GM12878 (cell line): ENCODE measurements around the gene NANOG.
"Not testable (repeated sequence)": the region's sequence is repeated elsewhere in the genome, so short reads cannot be mapped to it uniquely, and the experiment has no call there.

Experiments used
- CHD1 ChIP-seq: IDR thresholded peaks from 2 replicates; pipeline ENCODE4 v1.6.1; 2012; ENCODE audit warnings: low read depth, low read length, improper control_type of control experiment
- CREM ChIP-seq: IDR thresholded peaks from 2 replicates; pipeline ENCODE4 v1.6.1; 2014; ENCODE audit warnings: antibody characterized with exemption, low read depth
- CTCF ChIP-seq, 3 experiments: IDR thresholded peaks in 2 of 3; conservative IDR thresholded peaks in 1 of 3; 2 replicates each; pipeline ENCODE4 v1.5.1; 2011; ENCODE audit warnings: low read depth in 3 of 3, low read length in 3 of 3, mild to moderate bottlenecking in 3 of 3, control low read depth in 2 of 3, moderate library complexity in 2 of 3, inconsistent platforms in 1 of 3, mixed read lengths in 1 of 3; ENCODE audit not compliant: control insufficient read depth in 2 of 3, insufficient read depth in 1 of 3; ENCODE audit errors: extremely low read depth in 1 of 3
- FOXM1 ChIP-seq: IDR thresholded peaks from 2 replicates; pipeline ENCODE4 v1.6.1; 2012; ENCODE audit warnings: low read depth, mild to moderate bottlenecking, inconsistent platforms, low read length, moderate library complexity
- GABPA ChIP-seq: IDR thresholded peaks from 2 replicates; pipeline ENCODE4 v1.6.1; 2014; ENCODE audit warnings: antibody characterized with exemption, low read depth, mild to moderate bottlenecking, inconsistent platforms
- MYC ChIP-seq: IDR thresholded peaks from 2 replicates; pipeline ENCODE4 v1.6.1; 2011; ENCODE audit warnings: mild to moderate bottlenecking, low read length, moderate library complexity, inconsistent platforms; ENCODE audit not compliant: insufficient read depth, insufficient replicate concordance, insufficient read length, severe bottlenecking
- POLR2AphosphoS2 ChIP-seq: IDR thresholded peaks from 2 replicates; pipeline ENCODE4 v1.6.1; 2011; ENCODE audit warnings: low read depth, mild to moderate bottlenecking, low read length, improper control_type of control experiment, moderate library complexity
- STAT3 ChIP-seq: IDR thresholded peaks from 2 replicates; pipeline ENCODE4 v1.6.1; 2011; ENCODE audit warnings: low read depth, low read length, improper control_type of control experiment
- TAF1 ChIP-seq: IDR thresholded peaks from 2 replicates; pipeline ENCODE4 v1.6.1; 2011; ENCODE audit warnings: mild to moderate bottlenecking, low read depth, low read length, borderline replicate concordance
- TCF12 ChIP-seq: IDR thresholded peaks from 2 replicates; pipeline ENCODE4 v1.6.1; 2011; ENCODE audit warnings: low read depth, mild to moderate bottlenecking, low read length
- TF ChIP-seq, protein P1 (sequence below): fragments of 450-650 bp; IDR thresholded peaks from 2 replicates; pipeline ENCODE4 v1.6.1; 2017; ENCODE audit warnings: mild to moderate bottlenecking

GRCh38 chr12:7825754-7826153 is 36.6 kb downstream of the NANOG start:
- TF ChIP-seq TAF1; STAT3; POLR2AphosphoS2; MYC; CHD1; TCF12; GABPA; CTCF (IDR thresholded peaks at IDR 0.05 in 2 of 3, conservative IDR thresholded peaks at IDR 0.05 in 1 of 3; ENCODE audit: control insufficient read depth in 2 of 3, extremely low read depth in 1 of 3, insufficient read depth in 1 of 3, low read depth in 3 of 3, low read length in 3 of 3); CREM; FOXM1: not testable (repeated sequence)
- TF ChIP-seq, protein P1, sequence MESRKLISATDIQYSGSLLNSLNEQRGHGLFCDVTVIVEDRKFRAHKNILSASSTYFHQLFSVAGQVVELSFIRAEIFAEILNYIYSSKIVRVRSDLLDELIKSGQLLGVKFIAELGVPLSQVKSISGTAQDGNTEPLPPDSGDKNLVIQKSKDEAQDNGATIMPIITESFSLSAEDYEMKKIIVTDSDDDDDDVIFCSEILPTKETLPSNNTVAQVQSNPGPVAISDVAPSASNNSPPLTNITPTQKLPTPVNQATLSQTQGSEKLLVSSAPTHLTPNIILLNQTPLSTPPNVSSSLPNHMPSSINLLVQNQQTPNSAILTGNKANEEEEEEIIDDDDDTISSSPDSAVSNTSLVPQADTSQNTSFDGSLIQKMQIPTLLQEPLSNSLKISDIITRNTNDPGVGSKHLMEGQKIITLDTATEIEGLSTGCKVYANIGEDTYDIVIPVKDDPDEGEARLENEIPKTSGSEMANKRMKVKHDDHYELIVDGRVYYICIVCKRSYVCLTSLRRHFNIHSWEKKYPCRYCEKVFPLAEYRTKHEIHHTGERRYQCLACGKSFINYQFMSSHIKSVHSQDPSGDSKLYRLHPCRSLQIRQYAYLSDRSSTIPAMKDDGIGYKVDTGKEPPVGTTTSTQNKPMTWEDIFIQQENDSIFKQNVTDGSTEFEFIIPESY: not testable (repeated sequence)
